ENCODE results near the gene OSBPL8.

The OSBPL8 gene, protein sequence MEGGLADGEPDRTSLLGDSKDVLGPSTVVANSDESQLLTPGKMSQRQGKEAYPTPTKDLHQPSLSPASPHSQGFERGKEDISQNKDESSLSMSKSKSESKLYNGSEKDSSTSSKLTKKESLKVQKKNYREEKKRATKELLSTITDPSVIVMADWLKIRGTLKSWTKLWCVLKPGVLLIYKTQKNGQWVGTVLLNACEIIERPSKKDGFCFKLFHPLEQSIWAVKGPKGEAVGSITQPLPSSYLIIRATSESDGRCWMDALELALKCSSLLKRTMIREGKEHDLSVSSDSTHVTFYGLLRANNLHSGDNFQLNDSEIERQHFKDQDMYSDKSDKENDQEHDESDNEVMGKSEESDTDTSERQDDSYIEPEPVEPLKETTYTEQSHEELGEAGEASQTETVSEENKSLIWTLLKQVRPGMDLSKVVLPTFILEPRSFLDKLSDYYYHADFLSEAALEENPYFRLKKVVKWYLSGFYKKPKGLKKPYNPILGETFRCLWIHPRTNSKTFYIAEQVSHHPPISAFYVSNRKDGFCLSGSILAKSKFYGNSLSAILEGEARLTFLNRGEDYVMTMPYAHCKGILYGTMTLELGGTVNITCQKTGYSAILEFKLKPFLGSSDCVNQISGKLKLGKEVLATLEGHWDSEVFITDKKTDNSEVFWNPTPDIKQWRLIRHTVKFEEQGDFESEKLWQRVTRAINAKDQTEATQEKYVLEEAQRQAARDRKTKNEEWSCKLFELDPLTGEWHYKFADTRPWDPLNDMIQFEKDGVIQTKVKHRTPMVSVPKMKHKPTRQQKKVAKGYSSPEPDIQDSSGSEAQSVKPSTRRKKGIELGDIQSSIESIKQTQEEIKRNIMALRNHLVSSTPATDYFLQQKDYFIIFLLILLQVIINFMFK

DNA sequence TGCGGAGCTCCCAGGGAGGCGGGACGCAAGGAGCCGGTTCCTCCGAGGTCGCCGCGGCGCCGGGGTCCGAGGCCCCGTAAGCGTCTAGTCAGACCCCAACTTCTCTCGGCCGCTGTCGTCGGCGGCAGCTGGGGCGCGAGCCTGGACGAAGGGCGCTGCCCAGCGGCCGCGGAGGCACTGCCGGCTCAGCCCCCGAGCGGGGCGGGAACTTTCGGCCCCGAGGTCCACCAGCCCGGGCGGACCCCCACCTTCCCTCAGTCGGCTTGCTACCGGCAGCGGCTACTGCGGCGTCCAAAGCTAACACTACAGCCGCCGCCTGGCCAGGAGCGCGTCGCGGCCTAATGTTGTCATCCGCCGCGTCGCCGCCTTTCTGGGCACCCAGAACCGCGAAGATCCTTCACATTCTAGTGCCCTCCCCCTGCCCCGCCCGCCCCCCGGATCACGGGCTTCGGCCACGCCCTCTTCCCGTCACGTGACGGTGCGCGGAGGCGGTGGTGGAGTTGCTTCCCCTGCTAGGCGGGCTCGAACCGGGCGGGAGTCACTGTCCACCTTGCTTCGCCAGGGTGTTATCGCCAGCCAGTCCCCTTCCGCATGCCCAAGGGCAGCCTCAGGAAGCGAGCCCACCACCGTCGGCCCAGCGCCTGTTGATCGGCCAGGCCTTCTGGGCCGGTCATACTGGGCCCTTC lies at the start of gene OSBPL8:
Gene OSBPL8, minus strand, starts transcription at position 372 of the 686 bp plus-strand sequence. CDS start 72,220 bp downstream, outside the sequence.
- DNase-seq: peak; percentile 93

DNA sequence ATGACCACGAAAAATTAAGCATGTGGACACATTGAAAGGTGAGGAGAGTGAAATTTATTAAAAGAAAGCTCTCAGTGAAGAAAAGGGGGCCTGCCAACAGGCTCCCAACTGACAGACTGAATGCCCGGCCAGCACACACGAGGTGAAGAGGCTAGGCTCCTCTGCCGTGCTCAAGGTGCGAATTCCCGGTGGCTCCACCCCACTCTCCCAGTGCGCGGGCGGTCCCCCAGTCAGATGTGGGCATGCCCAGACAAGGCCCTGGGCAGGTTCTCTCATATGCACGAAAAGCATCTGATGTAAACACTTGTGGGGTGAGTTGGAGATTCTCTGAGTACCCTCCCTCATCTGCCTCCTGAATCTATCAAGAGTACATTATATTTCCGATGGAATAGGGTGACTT lies 48.5 kb upstream of the OSBPL8 start:
- DNase-seq: no peak

DNA sequence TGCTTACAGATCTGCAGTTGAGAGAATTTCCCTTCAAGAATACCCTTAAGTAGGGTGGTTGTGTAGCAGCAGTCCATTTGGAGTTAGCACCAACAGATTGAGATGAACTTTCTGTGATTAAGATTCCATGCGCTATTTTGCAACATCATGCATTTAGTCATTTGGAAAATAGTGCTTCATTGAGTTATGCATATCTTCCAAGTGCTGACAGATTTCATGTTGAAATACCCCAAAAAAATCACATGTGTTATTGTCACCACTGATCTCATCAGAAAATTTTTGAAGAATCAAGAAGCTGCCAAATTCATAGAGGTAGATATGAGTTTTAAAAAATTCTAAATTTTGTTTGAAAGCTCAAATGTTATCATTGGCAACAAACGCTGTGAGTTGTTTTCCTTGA lies 35.5 kb upstream of the OSBPL8 start:
- DNase-seq: no peak

DNA sequence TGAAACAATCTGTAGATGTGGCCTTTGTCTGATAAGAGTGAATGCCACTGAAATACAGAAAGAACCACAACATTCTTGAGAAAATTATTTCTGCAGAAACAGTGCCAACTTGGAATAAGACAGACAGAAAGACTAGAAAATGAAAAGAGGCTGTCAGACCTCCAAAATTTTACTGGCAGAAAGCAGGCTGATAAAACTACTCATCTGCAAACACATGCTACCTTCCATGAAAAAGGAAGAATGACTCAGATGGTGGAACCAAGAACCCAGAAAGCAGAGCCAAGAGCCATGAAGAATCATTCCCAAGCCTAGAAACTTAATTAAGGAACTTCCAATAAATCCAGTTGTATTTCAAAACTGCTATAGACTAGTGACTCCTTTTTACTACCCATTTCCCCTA lies 31.9 kb upstream of the OSBPL8 start:
- DNase-seq: no peak

DNA sequence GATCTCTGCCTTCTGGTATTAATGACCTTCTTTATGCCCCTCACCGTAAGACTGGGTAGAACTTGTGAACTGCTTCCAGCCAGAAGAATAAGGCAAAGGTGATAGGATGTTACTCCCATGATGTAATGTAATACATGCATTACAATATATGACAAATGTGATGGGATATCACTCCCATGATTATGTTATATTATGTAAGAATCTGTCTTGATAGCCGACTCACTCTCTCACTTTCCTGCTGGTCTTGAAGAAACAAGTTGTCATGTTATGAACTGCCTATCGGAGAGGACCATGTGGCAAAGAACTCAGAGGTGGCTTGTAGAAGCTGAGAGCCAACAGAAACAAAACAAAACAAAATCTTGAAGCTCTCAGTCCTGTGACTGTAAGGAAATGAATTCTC lies 30.6 kb upstream of the OSBPL8 start:
- DNase-seq: no peak

DNA sequence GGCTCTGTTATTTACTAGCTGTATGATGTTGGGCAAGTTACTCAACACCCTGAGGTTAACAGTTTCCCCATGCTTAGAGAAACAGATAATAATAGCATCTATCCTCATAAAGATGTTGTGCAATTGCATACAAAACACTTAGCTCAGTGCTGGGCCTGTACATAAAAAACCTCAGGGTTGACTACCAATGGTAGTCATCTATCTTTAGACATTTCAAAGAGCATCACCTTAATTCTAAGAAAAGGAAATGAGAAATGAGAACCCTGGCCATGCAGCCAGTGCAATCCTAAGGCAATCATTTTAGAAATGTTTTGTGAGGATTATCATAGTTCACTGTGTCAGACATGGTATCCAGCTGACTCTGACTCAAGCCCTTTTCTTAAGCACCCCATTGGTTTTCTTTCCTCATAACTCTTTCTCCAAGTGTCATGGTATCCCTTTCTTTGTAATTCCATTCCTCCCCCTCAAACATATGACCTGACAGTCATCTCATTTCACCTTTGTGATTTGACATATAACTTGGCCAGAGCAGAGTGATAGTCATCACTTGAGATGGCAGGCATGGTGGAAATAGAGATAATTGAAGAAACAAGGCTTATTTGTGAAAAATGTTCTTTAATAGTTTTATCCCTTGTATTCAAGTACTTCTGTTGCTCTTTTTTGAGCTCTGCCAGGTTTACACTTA lies 29.5 kb upstream of the OSBPL8 start:
- no peak for DNase-seq

DNA sequence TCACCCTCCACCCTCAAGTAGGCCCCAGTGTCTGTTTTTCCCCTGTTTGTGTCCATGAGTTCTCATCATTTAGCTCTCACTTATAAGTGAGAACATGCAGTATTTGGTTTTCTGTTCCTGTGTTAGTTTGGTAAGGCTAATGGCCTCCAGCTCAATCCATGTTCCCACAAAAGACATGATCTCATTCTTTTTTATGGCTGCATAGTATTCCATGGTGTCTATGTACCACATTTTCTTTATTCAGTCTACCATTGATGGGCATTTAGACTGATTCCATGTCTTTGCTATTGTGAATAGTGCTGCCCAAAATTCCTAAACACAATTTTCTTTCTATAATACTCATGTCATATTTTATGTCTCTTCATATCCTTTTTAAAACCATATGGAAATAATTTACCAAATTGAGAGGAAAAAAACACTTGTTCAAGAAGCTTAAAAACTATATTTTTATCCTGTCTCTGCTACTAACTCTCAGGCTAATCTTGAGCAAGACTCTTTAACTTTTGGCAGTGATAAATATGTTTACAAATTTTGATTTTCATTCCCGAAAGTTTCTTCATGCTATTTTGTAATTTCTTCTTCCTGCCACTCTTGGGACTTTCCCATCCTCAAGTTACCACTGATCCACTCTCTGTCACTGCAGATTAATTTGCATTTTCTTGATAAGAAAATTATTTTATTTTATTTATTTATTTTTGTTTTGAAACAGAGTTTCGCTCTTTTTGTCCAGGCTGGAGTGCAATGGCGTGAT lies 28.0 kb upstream of the OSBPL8 start:
- DNase-seq: no peak

DNA sequence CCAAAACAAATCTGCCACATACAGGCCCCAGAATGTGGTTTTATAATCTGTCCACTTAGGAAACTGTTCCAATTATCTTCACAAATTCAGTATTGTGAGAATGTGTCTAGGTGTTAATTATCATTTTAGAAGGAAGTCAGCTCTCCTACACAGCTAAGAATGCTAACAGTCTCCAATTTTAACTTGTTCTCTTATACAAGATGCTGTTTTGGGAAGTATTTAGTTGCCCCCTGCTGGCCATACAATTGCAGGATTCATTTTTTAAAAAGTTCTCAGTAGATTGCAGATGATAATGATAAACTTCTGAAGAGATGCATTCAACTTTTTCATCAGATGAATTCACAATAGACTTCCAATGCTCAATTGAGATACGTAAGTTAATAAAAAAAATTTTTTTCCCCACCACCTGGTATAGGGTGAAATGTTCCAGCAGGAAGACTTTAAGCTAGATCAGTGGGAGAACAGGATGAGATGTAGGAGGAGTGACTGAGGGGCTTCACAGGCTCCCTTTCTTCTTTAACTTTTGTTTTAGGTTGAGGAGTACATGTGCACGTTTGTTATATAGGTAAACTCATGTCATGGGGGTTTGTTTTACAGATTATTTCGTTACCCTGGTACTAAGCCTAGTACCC lies 27.3 kb upstream of the OSBPL8 start:
- DNase-seq: no peak

DNA sequence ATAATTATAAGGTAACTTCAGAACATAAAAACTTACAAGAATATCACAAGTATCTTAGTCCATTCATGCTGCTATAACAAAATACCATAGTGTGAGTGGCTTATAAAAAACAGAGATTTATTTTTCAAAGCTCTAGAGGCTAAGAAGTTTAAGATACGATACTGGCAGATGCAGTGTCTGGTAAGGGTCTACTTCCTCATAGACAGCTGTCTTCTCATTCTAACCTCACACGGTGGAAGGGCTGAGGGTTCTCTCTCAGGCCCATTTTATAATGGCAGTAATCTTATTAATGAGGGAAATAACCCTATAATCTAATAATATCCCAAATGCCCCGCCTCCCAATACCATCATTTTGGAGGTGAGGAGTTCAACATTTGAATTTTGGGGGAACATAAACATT lies 23.7 kb upstream of the OSBPL8 start:
- DNase-seq: no peak

DNA sequence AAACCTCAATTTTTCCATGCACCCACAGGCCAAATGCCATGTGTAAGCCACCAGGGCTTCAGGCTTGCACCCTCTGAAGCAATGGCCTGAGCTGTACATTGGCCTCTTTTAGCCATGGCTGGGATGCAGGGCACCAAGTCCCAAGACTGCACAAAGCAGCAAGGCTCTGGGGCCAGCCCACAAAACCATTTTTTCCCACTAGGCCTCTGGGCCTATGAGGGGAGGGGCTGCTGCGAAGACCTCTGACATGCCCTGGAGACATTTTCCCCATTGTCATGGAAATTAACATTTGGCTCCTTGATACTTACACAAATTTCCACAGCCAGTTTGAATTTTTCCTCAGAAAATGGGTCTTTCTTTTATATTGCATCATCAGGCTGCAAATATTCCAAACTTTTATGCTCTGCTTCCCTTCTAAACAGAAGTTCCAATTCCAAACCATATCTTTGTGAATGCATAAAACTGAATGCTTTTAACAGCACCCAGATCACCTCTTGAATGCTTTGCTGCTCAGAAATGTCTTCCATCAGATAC lies 14.3 kb upstream of the OSBPL8 start:
- DNase-seq: no peak

DNA sequence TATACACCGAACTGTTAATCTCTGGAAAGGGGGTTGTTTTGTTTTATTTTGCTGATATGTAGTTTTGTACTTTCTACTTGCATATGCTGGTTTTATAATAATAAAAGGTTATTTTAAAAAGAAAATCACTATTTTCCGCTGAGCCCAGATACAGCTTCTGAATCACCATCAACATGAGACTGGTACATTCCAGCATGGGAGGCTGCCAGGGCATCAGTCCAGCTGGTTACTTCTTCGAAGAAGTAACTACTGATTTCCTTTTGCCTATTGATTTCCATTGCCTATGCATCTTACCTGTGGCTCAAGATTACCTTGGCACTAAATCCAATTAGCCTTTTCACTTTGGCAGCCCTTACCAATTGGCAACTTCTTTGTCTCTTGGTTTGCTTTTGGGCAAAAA lies 11.7 kb upstream of the OSBPL8 start:
- no peak for DNase-seq

DNA sequence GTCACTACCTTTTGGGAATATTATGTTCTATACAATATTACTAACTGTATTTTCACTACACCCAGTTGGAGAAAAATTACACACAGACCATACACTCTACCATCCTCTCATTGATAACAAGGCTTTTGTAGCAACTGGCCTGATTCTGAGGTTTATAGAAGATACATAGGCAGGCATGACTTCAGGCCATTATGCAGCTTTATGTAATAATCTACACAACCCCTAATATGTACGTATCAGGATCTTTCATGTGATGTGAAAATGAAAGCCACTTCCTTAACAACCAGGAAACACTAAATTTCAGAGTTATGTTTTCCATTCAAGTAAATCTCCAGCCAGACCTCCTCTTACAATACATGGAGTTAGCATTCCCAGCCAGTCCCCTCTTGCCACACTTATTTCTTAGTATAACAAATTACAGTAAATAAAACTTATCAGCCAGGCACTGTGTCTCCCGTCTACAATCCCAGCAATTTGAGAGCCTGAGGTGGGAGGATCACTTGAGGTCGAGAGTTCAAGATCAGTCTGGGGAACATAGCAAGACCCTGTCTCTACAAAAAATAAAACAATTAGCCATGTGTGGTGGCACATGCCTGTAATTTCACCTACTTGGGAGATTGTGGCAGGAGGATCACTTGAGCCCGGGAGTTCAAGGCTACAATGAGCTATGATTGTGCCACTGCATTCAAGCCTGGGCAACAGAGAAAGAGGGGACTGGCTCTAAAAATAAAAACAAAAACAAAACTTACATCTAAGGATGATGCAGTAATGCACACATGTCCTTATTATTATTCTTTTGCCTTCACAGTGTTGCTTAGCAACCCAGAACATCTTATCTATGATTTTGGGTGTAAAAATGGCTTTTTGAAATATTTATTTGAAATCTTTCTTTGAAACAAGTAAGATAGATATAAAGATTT lies 10.4 kb upstream of the OSBPL8 start:
- no peak for DNase-seq

DNA sequence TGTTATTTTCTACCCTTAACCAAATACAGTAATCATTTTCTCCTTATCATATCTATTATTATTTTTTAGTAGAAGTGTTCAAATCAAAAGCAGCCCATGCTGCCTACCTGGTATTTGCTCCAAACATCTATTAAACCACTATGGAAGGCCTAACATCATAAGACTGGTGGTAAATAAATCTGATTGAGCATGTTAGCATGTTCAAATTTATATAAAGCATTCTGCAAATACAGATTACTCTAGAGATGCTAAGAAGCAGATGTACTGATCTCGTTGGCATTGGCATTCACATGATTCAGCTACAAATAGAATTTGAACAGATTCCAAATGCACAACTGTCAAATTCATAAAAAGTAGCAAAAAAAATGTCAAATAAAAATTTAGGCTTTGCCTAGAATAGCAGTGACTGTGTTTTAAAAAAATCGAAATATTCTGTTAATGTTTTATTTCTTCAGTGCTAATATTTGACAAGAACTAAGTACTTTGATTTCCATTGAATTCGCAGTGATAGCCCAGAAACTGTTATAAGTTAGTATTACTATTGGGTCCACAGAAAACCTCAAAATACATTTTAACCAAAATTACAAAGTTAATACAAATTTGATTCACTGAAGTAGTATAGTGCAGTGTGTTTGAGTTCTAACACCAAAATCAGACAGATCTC lies 9.4 kb upstream of the OSBPL8 start:
- DNase-seq: no peak

DNA sequence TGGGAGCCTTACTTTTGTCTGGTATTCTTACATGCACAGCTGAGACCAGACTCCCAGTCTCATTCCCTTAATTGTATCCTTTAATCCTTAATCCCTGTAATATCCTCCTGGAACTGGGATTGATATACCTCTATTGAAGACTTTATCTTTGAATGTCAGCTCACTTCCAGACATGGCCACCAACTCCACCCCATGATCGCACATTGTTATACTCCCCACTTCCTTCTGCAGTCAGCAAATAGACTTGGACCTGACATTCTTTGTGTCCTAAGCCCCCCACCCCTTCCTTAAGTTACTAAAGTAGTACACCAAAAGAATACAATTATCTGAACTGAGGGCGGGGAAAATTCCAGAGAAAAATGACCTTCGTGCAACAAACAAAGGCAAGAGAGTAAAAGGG lies 8.6 kb upstream of the OSBPL8 start:
- no peak for DNase-seq

DNA sequence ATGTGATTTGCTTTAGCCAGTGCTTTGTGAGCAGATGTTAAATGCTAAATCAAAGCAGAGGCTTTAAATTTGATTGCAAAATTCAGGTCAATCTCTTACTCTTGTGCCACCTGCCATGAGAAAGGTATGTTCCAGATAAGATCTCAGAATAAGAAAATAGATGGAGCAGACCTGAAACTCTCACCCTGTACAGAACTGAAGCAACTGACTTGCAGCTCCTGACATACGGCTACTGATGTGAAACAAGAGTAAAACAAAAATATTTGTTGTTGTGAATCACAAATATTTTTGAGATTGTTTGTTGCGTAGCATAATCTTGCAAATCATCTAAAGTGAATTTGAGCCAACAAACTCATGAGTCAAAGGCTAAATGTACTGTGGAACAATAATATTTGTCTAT lies 3.5 kb upstream of the OSBPL8 start:
- DNase-seq: no peak

DNA sequence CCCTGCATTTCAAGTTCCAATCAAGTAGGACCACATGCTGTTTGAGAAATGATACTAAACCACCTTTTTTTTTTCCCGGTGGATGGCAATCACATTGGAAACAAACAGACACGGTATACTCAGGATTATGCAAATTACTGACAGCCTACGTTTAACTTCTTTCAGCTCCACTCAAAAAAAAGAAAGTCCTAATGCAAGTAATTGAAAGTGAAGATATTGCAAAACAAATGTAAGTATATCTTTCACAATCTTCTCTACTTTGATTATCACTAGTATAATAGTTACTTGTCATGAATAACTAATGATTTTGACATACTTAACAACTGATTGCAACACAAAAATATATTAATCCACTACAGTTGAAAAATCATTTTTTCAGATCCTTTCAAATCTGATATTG lies 2.6 kb upstream of the OSBPL8 start:
- DNase-seq: no peak

DNA sequence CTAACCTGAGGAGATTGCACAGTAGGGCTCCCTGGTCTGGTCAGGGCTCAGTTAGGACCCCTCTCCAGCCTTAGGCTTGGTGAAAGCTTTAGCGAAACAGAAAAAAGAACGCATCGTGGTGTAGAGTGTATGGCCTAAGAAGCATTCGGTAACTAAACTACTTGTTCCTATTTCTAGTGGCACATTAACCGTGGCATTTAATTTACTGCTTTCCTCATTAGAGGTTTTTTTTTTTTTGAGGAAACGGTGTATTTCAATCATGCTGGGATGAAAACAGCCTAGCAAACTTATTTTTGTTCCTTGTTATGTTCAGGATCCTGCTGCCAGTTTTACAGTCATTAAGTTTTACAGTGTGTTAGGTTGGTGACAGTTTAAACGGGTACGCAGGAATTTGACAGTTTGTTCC lies 518 bp upstream of the OSBPL8 start:
- no peak for DNase-seq

DNA sequence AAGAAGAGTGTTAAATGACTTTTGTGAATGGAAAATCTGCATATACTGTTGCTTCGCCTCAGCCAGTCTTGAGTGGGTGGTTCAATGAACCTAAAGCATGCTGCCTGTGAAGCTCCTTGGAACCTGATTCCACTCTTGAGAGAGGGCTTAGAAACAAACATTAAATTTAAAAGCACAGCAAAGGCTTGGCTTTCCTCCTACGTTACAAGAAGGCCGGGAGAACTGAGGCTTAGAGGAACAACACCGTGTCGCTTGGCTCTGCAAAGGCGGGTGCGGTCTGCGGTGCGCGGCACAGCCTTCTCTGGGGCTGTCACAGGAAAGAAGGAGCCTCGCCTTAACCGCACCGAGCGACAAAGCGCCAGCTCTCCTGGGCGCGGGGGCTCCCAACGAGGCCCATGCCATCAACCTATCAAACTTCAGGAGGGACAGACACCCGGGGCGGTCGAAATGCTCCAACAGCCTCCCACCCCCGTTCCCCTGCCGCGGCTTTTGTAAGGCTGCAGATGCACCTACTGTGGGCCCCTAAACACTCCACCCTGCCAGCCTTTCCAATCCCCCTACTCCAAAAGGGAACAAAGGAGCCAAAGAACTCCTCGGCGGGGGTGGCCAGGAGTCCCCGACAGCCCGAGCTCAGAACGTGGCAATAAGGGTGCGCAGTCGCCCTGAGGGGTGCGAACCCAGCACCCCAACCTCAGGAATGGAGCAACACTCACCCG lies 729 bp downstream of the OSBPL8 start:
- peak; percentile 49 for DNase-seq

DNA sequence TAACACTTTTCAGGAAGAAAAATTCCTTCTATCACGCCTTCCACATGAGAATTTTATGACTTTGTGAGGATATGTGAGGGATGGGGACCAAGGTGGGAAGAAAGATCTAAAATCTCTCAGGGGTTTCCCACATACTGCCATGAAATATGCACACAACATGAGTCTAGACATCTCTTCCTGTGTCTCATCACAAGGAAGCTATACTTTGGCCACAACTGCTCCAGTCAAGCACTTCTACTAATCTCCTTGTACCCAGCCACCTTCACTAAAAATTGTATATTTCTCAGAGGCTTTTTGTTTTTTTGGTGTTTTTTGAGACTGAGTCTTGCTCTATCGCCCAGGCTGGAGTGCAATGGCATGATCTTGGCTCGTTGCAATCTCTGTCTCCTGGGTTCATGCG lies 3.2 kb downstream of the OSBPL8 start:
- no peak for DNase-seq
